ENCODE results near the gene DLGAP1. TPM values are rescaled to one million over a fixed set of nuclear protein-coding genes. Genes with fewer than 3 reads are reported as not detected.
A peak's percentile ranks its signal among the peaks of the same experiment; 100 is the strongest.

DLGAP1 gene
- total RNA-seq, 1 donor from 2014 or later: 11.5 TPM

- Mint-ChIP-seq H3K4me1 (peaks cover 4% of the 10 kb centered on the region), H3K9me3 (peaks cover 2% of the 10 kb centered on the region), H3K27me3 (ENCODE audit: low read depth) (no peaks in the 10 kb centered on the region), H3K36me3 (ENCODE audit: low read depth) (no peaks in the 10 kb centered on the region), H3K27ac (ENCODE audit: unreplicated experiment) (peak overlapping the region; percentile 22), H3K4me3 (no peak overlapping the region)
- TF ChIP-seq CTCF (conservative IDR thresholded peaks at IDR 0.05): no peak
- no peak for DNase-seq (ENCODE audit: low read depth, low spot score)
Measured at GRCh38 chr18:3486512-3486911, 968.6 kb downstream of the DLGAP1 start.

- Mint-ChIP-seq H3K4me1 (peaks cover 4% of the 10 kb centered on the region), H3K9me3 (peaks cover 2% of the 10 kb centered on the region), H3K27ac (ENCODE audit: unreplicated experiment) (no peak overlapping the region), H3K4me3 (no peak overlapping the region), H3K27me3 (ENCODE audit: low read depth) (no peaks in the 10 kb centered on the region), H3K36me3 (ENCODE audit: low read depth) (no peaks in the 10 kb centered on the region)
- TF ChIP-seq CTCF (conservative IDR thresholded peaks at IDR 0.05): no peak
- no peak for DNase-seq (ENCODE audit: low read depth, low spot score)
Measured at GRCh38 chr18:3485153-3486149, 969.7 kb downstream of the DLGAP1 start.

- DNase-seq (ENCODE audit: low read depth, low spot score): no peak
Measured at GRCh38 chr18:3482258-3482657, 972.8 kb downstream of the DLGAP1 start.

GRCh38 chr18:3481696-3482210 lies 973.4 kb downstream of the DLGAP1 start:
- Mint-ChIP-seq H3K9me3 (no peaks in the 10 kb centered on the region), H3K4me1 (peaks cover 4% of the 10 kb centered on the region), H3K27me3 (ENCODE audit: low read depth) (no peaks in the 10 kb centered on the region), H3K27ac (ENCODE audit: unreplicated experiment) (no peak overlapping the region), H3K36me3 (ENCODE audit: low read depth) (no peaks in the 10 kb centered on the region), H3K4me3 (no peak overlapping the region)
- peak; percentile 61 for TF ChIP-seq CTCF (conservative IDR thresholded peaks at IDR 0.05)
- peak; percentile 29 for DNase-seq (ENCODE audit: low read depth, low spot score)

More at GRCh38 chr18:3482258-3482657, 972.8 kb downstream of the DLGAP1 start:
- Mint-ChIP-seq H3K9me3 (no peaks in the 10 kb centered on the region), H3K27ac (ENCODE audit: unreplicated experiment) (no peak overlapping the region), H3K36me3 (ENCODE audit: low read depth) (no peaks in the 10 kb centered on the region), H3K4me1 (peaks cover 4% of the 10 kb centered on the region), H3K4me3 (no peak overlapping the region), H3K27me3 (ENCODE audit: low read depth) (no peaks in the 10 kb centered on the region)
- TF ChIP-seq CTCF (conservative IDR thresholded peaks at IDR 0.05): no peak

GRCh38 chr18:3480827-3481573 lies 974.1 kb downstream of the DLGAP1 start:
- H3K27me3 Mint-ChIP-seq (ENCODE audit: low read depth): no peaks in the 10 kb centered on the region
- H3K27ac Mint-ChIP-seq (ENCODE audit: unreplicated experiment): no peak overlapping the region
- TF ChIP-seq CTCF (conservative IDR thresholded peaks at IDR 0.05): no peak
- H3K4me1 Mint-ChIP-seq: peaks cover 4% of the 10 kb centered on the region
- no peaks in the 10 kb centered on the region for H3K36me3 Mint-ChIP-seq (ENCODE audit: low read depth)
- H3K9me3 Mint-ChIP-seq: no peaks in the 10 kb centered on the region
- no peak for DNase-seq (ENCODE audit: low read depth, low spot score)
- H3K4me3 Mint-ChIP-seq: no peak overlapping the region
